ENCODE results near the gene CFAP45.

- TF ChIP-seq CTCF (IDR thresholded peaks at IDR 0.05) (no peak), POLR2A (IDR thresholded peaks at IDR 0.05) (no peak)
These were observed 42.8 kb upstream of the CFAP45 start for GRCh38 chr1:159942632-159943277.
